K562 (cell line): ENCODE data around the gene PSMD1. TPM values are rescaled to one million over a fixed set of nuclear protein-coding genes. Genes with fewer than 3 reads are reported as not detected.

Source experiments
- ELF1 ChIP-seq: fragments of 200-800 bp; sonication (Bioruptor generic); IDR thresholded peaks from 2 replicates; pipeline ENCODE4 v1.6.1; 2016; ENCODE audit warnings: missing genetic modification characterization, missing compliant biosample characterization
- ERF ChIP-seq: fragments of 450-650 bp; formaldehyde crosslinking; IDR thresholded peaks from 2 replicates; pipeline ENCODE4 v1.4.0; 2020; ENCODE audit warnings: mild to moderate bottlenecking, mixed read lengths
- PHF21A ChIP-seq: fragments of 450-650 bp; IDR thresholded peaks from 2 replicates; pipeline ENCODE4 v1.6.1; 2017; ENCODE audit warnings: low read depth, borderline replicate concordance
- SAFB ChIP-seq: fragments of 200-400 bp; formaldehyde crosslinking; IDR thresholded peaks from 2 replicates; pipeline ENCODE4 v1.6.1; 2017; ENCODE audit warnings: low read depth, low read length, borderline replicate concordance
- XRCC4 ChIP-seq: IDR thresholded peaks from one replicate; pipeline ENCODE4 v1.6.1; 2011; ENCODE audit not compliant: insufficient read depth, insufficient read length; ENCODE audit errors: extremely low read depth
- ZKSCAN1 ChIP-seq: fragments of 150-350 bp; IDR thresholded peaks from 2 replicates; pipeline ENCODE4 v1.6.1; 2016; ENCODE audit warnings: low read depth, low read length
- polyA plus RNA-seq, 8 experiments: library from polyadenylated mRNA; depleted of rRNA in 4 of 8; stranded (reverse) in 5 of 8; unstranded in 3 of 8; fragments of >200 nt; fragmentation: Nextera tagmentation in 2 of 8; fragmentation: Illumina TruSeq in 1 of 8; extraction: Ambion mirVana in 2 of 8; extraction: Trizol in 1 of 8; gene quantifications; 2 replicates each; pipeline versions ENCODE4 v1.2.1 to v1.2.3, GENCODE V29; 2011 to 2014; ENCODE audit warnings: inconsistent platforms in 1 of 8, missing spikeins in 1 of 8
- total RNA-seq, 7 experiments: library from RNA; depleted of rRNA in 6 of 7; stranded (reverse); fragments of >200 nt in 6 of 7; fragmentation: Illumina TruSeq in 2 of 7; extraction: Trizol in 2 of 7; gene quantifications; 2 replicates each; pipeline versions ENCODE4 v1.2.1 to v1.2.3, GENCODE V29; 2011 to 2021; ENCODE audit warnings: low replicate concordance in 1 of 7
- TF ChIP-seq, protein P1 (sequence below): sonication (generic); formaldehyde crosslinking; IDR thresholded peaks from 2 replicates; pipeline ENCODE4 v1.8.1; 2023; ENCODE audit warnings: missing genetic modification reagents, mild to moderate bottlenecking, borderline replicate concordance

PSMD1 gene
- total and polyA plus RNA-seq, 9 of the 15 experiments (the other 6 are each of a cell fraction or from before 2014, with no cell fraction given): 100 to 257 (median 147) TPM

GRCh38 chr2:231051116-231051515 lies 5.6 kb upstream of the PSMD1 start (continued):
- TF ChIP-seq, protein P1, sequence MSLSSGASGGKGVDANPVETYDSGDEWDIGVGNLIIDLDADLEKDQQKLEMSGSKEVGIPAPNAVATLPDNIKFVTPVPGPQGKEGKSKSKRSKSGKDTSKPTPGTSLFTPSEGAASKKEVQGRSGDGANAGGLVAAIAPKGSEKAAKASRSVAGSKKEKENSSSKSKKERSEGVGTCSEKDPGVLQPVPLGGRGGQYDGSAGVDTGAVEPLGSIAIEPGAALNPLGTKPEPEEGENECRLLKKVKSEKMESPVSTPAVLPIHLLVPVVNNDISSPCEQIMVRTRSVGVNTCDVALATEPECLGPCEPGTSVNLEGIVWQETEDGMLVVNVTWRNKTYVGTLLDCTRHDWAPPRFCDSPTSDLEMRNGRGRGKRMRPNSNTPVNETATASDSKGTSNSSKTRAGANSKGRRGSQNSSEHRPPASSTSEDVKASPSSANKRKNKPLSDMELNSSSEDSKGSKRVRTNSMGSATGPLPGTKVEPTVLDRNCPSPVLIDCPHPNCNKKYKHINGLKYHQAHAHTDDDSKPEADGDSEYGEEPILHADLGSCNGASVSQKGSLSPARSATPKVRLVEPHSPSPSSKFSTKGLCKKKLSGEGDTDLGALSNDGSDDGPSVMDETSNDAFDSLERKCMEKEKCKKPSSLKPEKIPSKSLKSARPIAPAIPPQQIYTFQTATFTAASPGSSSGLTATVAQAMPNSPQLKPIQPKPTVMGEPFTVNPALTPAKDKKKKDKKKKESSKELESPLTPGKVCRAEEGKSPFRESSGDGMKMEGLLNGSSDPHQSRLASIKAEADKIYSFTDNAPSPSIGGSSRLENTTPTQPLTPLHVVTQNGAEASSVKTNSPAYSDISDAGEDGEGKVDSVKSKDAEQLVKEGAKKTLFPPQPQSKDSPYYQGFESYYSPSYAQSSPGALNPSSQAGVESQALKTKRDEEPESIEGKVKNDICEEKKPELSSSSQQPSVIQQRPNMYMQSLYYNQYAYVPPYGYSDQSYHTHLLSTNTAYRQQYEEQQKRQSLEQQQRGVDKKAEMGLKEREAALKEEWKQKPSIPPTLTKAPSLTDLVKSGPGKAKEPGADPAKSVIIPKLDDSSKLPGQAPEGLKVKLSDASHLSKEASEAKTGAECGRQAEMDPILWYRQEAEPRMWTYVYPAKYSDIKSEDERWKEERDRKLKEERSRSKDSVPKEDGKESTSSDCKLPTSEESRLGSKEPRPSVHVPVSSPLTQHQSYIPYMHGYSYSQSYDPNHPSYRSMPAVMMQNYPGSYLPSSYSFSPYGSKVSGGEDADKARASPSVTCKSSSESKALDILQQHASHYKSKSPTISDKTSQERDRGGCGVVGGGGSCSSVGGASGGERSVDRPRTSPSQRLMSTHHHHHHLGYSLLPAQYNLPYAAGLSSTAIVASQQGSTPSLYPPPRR: no peak
- TF ChIP-seq ZKSCAN1 (no peak), XRCC4 (no peak), PHF21A (no peak), SAFB (no peak), ELF1 (tag) (no peak), ERF (CRISPR knock-in tag) (no peak)
